NT2/D1 (cell line): ENCODE results near the gene KMT2C.
"Not testable (repeated sequence)": the region's sequence is repeated elsewhere in the genome, so short reads cannot be mapped to it uniquely, and the experiment has no call there.

Experiments
- YY1 ChIP-seq: IDR thresholded peaks from 2 replicates; pipeline ENCODE4 v1.6.1; 2011; ENCODE audit not compliant: insufficient read length, insufficient read depth
- ZNF274 ChIP-seq: IDR thresholded peaks from 2 replicates; pipeline ENCODE4 v1.6.1; 2011; ENCODE audit warnings: mild to moderate bottlenecking, low read depth, low read length

DNA sequence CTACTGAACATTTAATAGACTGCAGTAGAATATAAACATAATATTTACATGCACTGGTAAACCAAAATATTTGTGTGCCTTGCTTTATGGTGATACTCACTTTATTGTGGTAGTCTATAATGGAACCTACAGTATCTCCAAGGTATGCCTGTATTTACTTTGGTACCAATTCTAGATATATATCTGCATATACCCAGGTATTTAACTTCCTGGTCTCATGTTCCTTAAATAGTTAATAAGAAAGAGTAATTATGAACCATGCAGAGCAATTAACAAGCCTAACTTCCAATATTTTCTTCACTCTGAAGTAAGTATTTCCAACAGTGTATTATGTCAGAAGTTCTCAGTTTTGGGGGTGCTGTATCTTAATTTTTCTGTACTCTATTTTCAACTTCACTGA lies 57.3 kb downstream of the KMT2C start:
- not testable (repeated sequence) for TF ChIP-seq ZNF274, YY1
